PC-3 (cell line): ENCODE data around the gene PRPF40B. TPM values are rescaled to one million over a fixed set of nuclear protein-coding genes. Genes with fewer than 3 reads are reported as not detected.

Experiments used
- ATAC-seq: fragments of 200-7000 bp; cut with Tn5 transposase; 2 replicates; pipeline ENCODE4 v1.9.1; 2020; ENCODE audit warnings: mild to moderate bottlenecking, moderate library complexity
- Bru-seq: library from RNA; stranded (reverse); fragments of 400-500 nt; gene quantifications from one replicate; lab custom pipeline; 2021; lab: Mats Ljungman, UMichigan
- BruChase-seq, 2 experiments: library from RNA; stranded (reverse); fragments of 400-500 nt; gene quantifications; one replicate each; lab custom pipeline; 2021; lab: Mats Ljungman, UMichigan
- BruUV-seq: library from RNA; stranded (reverse); fragments of 400-500 nt; replicated peaks from 2 replicates; lab custom pipeline; 2021; lab: Mats Ljungman, UMichigan
- CTCF ChIA-PET: fragments of 300-600 bp; sonication (Branson Sonifier 250); formaldehyde crosslinking; loops from one replicate; lab custom pipeline; 2022; ENCODE audit warnings: antibody characterized with exemption; lab: Charles Lee
- POLR2A ChIA-PET: fragments of 300-600 bp; sonication (Branson Sonifier 250); formaldehyde crosslinking; loops from one replicate; lab custom pipeline; 2022; ENCODE audit warnings: antibody characterized with exemption; ENCODE audit not compliant: unreplicated experiment; lab: Charles Lee
- DNase-seq: peaks from one replicate; pipeline ENCODE4 v3.0.0-alpha.2; 2015
- H2AFZ ChIP-seq: fragments of 300-600 bp; sonication (generic); 2 replicates; pipeline ENCODE4 v1.6.0; 2016; ENCODE audit warnings: antibody characterized with exemption, low read length
- H3F3A ChIP-seq: fragments of 300-600 bp; sonication (generic); one replicate; pipeline ENCODE4 v1.6.0; 2017; ENCODE audit warnings: antibody characterized with exemption, low read length, control low read depth, mild to moderate bottlenecking; ENCODE audit not compliant: unreplicated experiment
- H3K27ac ChIP-seq: fragments of 300-600 bp; sonication (generic); 2 replicates; pipeline ENCODE4 v1.5.1; 2016; ENCODE audit warnings: mild to moderate bottlenecking, low read length
- H3K27me3 ChIP-seq: fragments of 300-600 bp; sonication (generic); 2 replicates; pipeline ENCODE4 v1.6.1; 2016; ENCODE audit warnings: low read length, mixed read lengths
- H3K36me3 ChIP-seq: fragments of 300-600 bp; sonication (generic); 2 replicates; pipeline ENCODE4 v1.6.1; 2016; ENCODE audit warnings: low read depth, mixed run types, low read length, mixed read lengths
- H3K4me1 ChIP-seq: fragments of 300-600 bp; sonication (generic); 2 replicates; pipeline ENCODE4 v1.5.1; 2016; ENCODE audit warnings: low read length; ENCODE audit not compliant: insufficient read depth
- H3K4me2 ChIP-seq: fragments of 300-600 bp; sonication (generic); 2 replicates; pipeline ENCODE4 v1.6.0; 2016; ENCODE audit warnings: low read length
- H3K4me3 ChIP-seq: fragments of 300-600 bp; sonication (generic); 2 replicates; pipeline ENCODE4 v1.5.1; 2016; ENCODE audit warnings: mild to moderate bottlenecking, low read length, mixed read lengths
- H3K79me2 ChIP-seq: fragments of 300-600 bp; sonication (generic); 2 replicates; pipeline ENCODE4 v1.6.1; 2017; ENCODE audit warnings: low read length, mixed read lengths
- H3K9ac ChIP-seq: fragments of 300-600 bp; sonication (generic); 2 replicates; pipeline ENCODE4 v1.6.0; 2016; ENCODE audit warnings: mild to moderate bottlenecking, low read length
- H3K9me2 ChIP-seq: fragments of 300-600 bp; sonication (generic); replicated peaks from 2 replicates; pipeline ENCODE4 v1.6.1; 2016; ENCODE audit warnings: mixed run types, low read length, mixed read lengths
- H3K9me3 ChIP-seq: fragments of 300-600 bp; sonication (generic); 2 replicates; pipeline ENCODE4 v1.6.1; 2016; ENCODE audit warnings: low read length, mixed read lengths
- H4K20me1 ChIP-seq: fragments of 300-600 bp; sonication (generic); 2 replicates; pipeline ENCODE4 v1.6.1; 2016; ENCODE audit warnings: low read length, mixed read lengths
- EZH2 ChIP-seq: fragments of 300-600 bp; sonication (generic); IDR thresholded peaks from one replicate; pipeline ENCODE4 v1.6.1; 2017; ENCODE audit warnings: antibody characterized with exemption, mild to moderate bottlenecking, low read length; ENCODE audit not compliant: unreplicated experiment
- EZH2phosphoT487 ChIP-seq: fragments of 300-600 bp; sonication (generic); IDR thresholded peaks from 2 replicates; pipeline ENCODE4 v1.6.1; 2018; ENCODE audit warnings: mild to moderate bottlenecking, antibody characterized with exemption, low read length, borderline replicate concordance
- intact Hi-C: fragments of 100-400 bp; cut with micrococcal nuclease; formaldehyde crosslinking; loops from 2 replicates; pipeline ENCODE4 v1.9.0; 2023
- long read RNA-seq: library from polyadenylated mRNA; unstranded; transcript quantifications from one replicate; pipeline ENCODE4 v2.0.0, GENCODE V29; 2021; ENCODE audit not compliant: unreplicated experiment
- total RNA-seq: library from RNA; depleted of rRNA; stranded (reverse); fragments of >200 nt; gene quantifications from 2 replicates; pipeline ENCODE4 v1.2.3, GENCODE V29; 2014; rRNA removed
- TF ChIP-seq, protein P1 (sequence below): fragments of 300-600 bp; sonication (generic); conservative IDR thresholded peaks from 2 replicates; pipeline ENCODE4 v1.5.1; 2017; ENCODE audit warnings: antibody characterized with exemption, low read depth, mild to moderate bottlenecking, low read length

The PRPF40B gene
- total RNA-seq (16.2 and 17.7 TPM in 2 replicates), Bru-seq, nascent RNA (percentile 67 among the genes with signal in this experiment), BruChase-seq, experiment 1, labeled RNA remaining after a 6-hour chase (percentile 64 among the genes with signal in this experiment), BruChase-seq, experiment 2, labeled RNA remaining after a 2-hour chase (percentile 68 among the genes with signal in this experiment)
- long read RNA-seq, transcript PRPF40B-209 (26 exons, 3,307 nt), result major isoform, 5 of 95 reads
- long read RNA-seq, partial matches to known transcripts, result 14 of 95 reads
- long read RNA-seq, other reads (novel, unspliced or antisense), result 76 of 95 reads

DNA sequence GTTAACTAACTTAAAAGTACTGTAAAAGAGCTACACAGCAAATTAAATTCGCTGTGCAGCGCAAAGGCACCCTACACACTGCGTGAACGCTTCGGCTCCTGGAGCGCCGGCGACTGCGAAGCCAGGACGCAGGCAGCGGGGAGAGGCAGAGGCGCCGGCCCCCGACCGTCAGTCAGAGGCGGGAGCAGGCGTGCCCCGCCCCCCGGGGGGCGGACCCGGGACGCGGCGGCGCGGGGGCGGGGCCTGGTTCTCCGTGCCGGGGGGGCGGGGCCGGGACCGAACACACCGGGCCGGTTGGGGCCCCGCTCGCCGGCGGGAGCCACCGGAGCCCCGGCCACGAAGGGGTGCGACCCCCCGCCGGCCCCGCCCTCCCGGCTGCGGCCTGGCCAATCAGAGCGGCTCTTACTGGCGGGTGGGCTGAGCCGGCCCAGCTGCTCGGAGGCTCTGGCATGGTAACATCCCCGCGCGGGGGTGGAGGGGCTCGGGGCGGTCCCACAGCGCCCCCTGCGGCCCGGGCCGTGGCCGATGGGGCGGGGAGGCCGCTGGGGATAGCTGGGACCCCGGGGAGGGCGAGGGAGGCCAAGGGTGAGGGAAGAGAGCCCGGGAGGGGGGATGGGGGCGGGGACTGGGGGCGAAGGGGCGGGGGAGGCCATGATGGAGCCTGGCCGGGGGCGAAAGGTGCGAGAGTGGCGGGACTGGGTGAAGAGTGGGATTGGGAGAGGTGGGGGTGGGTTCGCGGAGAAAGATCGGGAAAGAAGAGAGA, at the start of gene PRPF40B:
Gene PRPF40B (plus strand): TSS at position 420 of the 763 bp plus-strand sequence. CDS start 30 bp downstream, at position 450.
- Histone ChIP-seq H4K20me1 (no peaks in the 10 kb centered on the region), H3K27me3 (no peaks in the 10 kb centered on the region), H3K9me3 (no peaks in the 10 kb centered on the region), H3K27ac (peak within 1 kb of the TSS; percentile 45), H3K4me2 (peak within 1 kb of the TSS; percentile 99), H3K79me2 (no peaks in the 10 kb centered on the region), H2AFZ (peak within 1 kb of the TSS; percentile 84), H3K9ac (peak within 1 kb of the TSS; percentile 75), H3K4me1 (peaks cover 58% of the 10 kb centered on the region), H3K36me3 (no peaks in the 10 kb centered on the region), H3K9me2 (no peaks in the 10 kb centered on the region), H3K4me3 (peak within 1 kb of the TSS; percentile 75), H3F3A (peaks cover 6% of the 10 kb centered on the region)
- peak; percentile 85 for ATAC-seq
- ChIA-PET POLR2A (interaction anchor here (0.7 kb wide), 1 partner anchor 14 kb away, joined by 13 read pairs; no protein-coding TSS in a partner anchor), CTCF (interaction anchor here (0.6 to 0.7 kb wide), 4 partner anchors 154 to 344 kb away, joined by 3 to 7 read pairs (median 5); no protein-coding TSS in a partner anchor)
- intact Hi-C loops, result no loop called here
- BruUV-seq, result no TSS peak
- TF ChIP-seq EZH2phosphoT487 (no peak), EZH2 (no peak)
- TF ChIP-seq, protein P1, sequence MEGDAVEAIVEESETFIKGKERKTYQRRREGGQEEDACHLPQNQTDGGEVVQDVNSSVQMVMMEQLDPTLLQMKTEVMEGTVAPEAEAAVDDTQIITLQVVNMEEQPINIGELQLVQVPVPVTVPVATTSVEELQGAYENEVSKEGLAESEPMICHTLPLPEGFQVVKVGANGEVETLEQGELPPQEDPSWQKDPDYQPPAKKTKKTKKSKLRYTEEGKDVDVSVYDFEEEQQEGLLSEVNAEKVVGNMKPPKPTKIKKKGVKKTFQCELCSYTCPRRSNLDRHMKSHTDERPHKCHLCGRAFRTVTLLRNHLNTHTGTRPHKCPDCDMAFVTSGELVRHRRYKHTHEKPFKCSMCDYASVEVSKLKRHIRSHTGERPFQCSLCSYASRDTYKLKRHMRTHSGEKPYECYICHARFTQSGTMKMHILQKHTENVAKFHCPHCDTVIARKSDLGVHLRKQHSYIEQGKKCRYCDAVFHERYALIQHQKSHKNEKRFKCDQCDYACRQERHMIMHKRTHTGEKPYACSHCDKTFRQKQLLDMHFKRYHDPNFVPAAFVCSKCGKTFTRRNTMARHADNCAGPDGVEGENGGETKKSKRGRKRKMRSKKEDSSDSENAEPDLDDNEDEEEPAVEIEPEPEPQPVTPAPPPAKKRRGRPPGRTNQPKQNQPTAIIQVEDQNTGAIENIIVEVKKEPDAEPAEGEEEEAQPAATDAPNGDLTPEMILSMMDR, result peak; percentile 33; the same call in 1 of the 2 replicates
- peak; percentile 84 for DNase-seq

DNA sequence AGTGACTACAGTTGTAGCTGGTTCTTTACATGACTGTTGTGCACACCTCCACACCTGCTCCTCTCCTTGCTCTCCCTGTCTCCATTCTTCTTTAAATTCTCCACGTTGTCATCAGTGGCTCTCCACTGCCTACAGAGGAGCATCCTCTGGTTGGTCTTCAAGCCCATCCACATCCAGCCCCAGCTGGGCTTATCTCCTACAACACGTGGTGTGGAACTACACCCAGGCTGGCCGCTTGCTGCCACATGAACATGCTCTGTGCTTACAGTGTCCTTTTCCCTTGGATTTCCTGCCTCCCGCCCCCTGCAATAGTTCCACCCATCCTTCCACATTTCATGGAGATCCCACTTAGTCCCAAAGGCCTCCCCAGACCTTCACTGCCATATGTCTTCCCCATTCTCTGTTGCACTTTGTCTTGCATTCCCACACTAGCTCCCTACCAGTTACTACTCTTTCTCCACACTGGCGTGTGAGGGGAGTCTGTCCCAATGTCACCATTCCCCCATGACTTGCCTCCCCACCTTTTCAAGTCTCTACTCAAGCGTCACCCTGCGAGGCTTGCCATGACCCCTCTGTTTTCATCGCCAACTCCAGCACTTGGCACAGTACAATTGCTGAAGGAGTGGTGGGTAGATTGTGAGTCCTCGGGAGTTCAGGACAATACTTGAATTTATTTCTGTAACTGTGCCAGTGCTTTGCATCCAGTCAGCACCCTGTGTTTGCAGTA, 45.6 kb upstream of the PRPF40B start:
- H3K4me1 ChIP-seq, result no peaks in the 10 kb centered on the region; the same call in 1 of the 2 replicates
- no peak overlapping the region for H3K9ac ChIP-seq
- no peak overlapping the region for H3K27ac ChIP-seq
- H3K27me3 ChIP-seq, result no peaks in the 10 kb centered on the region
- H3K9me2 ChIP-seq, result no peaks in the 10 kb centered on the region
- DNase-seq (no peak), ATAC-seq (no peak)
- TF ChIP-seq EZH2phosphoT487, result no peak
- TF ChIP-seq, protein P1, result no peak
- TF ChIP-seq EZH2, result no peak
- CTCF ChIA-PET, result no interaction called here
- H3K9me3 ChIP-seq, result no peaks in the 10 kb centered on the region
- no peak overlapping the region for H2AFZ ChIP-seq
- POLR2A ChIA-PET, result interaction anchor here (0.6 kb wide), 1 partner anchor 318 kb away, joined by 3 read pairs; no protein-coding TSS in a partner anchor
- no peak overlapping the region for H3K4me3 ChIP-seq
- no peak overlapping the region for H3K4me2 ChIP-seq
- 0 out of 2 replicates have a peak, but pooled peaks cover 5% of the 10 kb centered on the region for H3K36me3 ChIP-seq
- H3K79me2 ChIP-seq, result no peaks in the 10 kb centered on the region
- no TSS peak for BruUV-seq
- intact Hi-C loops, result no loop called here
- no peaks in the 10 kb centered on the region for H3F3A ChIP-seq
- no peaks in the 10 kb centered on the region for H4K20me1 ChIP-seq
